Fibroblast of skin of left quadriceps (primary cell): ENCODE results near the gene SERPINA7.
"Not testable (repeated sequence)": the region's sequence is repeated elsewhere in the genome, so short reads cannot be mapped to it uniquely, and the experiment has no call there.

Experiments
- DNase-seq, 2 experiments: peaks; one replicate each; pipeline ENCODE4 v3.0.0-alpha.2; 2013; ENCODE audit warnings: low read depth in 2 of 2

Gene SERPINA7

DNA sequence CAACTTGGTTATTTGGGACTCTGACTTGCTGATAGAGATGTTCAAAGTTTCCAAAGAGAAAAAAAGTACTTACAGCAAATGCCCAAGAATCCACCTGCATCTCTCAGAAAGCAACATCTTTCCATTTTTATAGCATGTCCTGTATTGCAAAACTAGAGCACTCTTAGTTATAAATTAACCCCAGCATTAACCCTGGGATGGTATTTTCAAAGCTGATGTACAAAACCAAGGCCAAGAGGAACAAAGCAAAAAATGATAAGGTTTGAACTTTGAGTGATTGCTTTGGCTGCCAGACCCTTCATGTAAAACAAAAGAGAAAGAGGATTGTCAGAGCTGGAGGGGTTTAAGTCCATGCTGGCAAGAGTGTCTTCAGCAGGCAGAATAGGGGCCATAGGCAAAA lies at the start of gene SERPINA7:
Gene SERPINA7, minus strand, starts transcription at position 103 of the 400 bp plus-strand sequence. CDS start 1,669 bp downstream, outside the sequence.
- no peak for DNase-seq

DNA sequence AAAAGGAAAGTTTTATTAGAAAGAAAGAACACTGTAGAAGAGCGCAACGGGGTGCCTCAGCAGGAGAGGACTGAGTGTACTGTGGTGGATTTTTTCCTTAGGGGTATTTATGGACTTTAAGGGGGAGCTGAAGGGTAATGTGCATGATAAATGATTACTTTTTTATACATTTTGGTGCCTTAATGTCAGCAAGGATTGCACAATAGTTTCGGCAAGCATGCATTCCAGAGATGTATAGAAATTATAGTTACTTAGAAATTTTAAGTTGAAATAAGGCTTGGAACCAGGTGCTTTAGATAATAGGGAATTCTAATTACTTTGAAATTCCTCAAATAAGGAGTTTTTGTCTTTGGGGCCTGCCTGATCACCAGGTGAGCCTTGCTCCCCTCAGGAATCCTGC lies 30.5 kb upstream of the SERPINA7 start:
- DNase-seq: no peak

- no peak for DNase-seq
Observed at GRCh38 chrX:106050054-106050453, 11.5 kb upstream of the SERPINA7 start.

DNA sequence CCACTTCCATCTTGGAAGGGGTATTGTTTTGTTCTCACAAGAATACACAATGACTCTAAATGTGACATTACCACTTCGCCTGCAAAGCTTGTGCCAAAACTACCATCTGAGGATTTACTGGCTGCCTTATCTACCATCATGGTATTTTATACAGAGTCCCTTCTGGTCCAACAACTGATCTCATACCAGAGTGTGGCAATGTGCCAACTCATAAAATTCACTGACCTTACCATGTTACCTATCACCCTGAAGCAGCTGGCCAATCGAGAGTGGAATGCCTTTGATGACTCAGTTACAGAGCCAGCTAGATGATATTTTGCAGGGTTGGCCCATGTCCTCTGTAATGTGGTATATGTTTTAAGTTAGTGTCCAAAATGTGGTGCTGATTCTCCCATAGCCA lies 3.8 kb upstream of the SERPINA7 start:
- DNase-seq: no peak

GRCh38 chrX:106040861-106041260 lies 2.3 kb upstream of the SERPINA7 start:
- no peak for DNase-seq

- DNase-seq: no peak
Observed at GRCh38 chrX:106039920-106040319, 1.4 kb upstream of the SERPINA7 start.

GRCh38 chrX:106037835-106038473 lies 573 bp downstream of the SERPINA7 start:
- DNase-seq: no peak

- DNase-seq: no peak
Observed at GRCh38 chrX:106036716-106037115, 1.8 kb downstream of the SERPINA7 start.

GRCh38 chrX:106035064-106035463 lies 3.5 kb downstream of the SERPINA7 start:
- DNase-seq: no peak

- no peak for DNase-seq
Observed at GRCh38 chrX:106023947-106024346, 14.6 kb downstream of the SERPINA7 start.

GRCh38 chrX:106022238-106022637 lies 16.3 kb downstream of the SERPINA7 start:
- no peak for DNase-seq

- DNase-seq: no peak
Observed at GRCh38 chrX:106014119-106014775, 24.3 kb downstream of the SERPINA7 start.

DNA sequence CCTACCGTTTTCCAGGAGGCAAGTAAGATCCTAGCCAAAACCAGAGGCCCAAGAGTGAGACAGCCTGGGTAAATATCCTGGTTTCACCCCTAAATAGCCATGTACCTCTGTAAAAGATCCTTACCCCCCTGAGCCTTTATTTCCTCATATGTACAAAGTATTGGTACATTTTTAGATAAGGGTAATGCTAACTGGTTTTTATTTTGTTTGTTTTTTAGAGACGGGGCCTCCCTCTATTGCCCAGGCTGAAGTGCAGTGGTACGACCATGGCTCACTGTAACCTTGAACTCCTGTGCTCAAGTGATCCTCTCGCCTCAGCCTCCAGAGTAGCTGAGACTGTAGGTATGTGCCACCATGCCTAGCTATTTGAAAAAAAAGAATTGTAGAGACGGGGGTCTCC lies 29.4 kb downstream of the SERPINA7 start:
- no peak for DNase-seq

- no peak for DNase-seq
Observed at GRCh38 chrX:106007815-106008214, 30.7 kb downstream of the SERPINA7 start.

DNA sequence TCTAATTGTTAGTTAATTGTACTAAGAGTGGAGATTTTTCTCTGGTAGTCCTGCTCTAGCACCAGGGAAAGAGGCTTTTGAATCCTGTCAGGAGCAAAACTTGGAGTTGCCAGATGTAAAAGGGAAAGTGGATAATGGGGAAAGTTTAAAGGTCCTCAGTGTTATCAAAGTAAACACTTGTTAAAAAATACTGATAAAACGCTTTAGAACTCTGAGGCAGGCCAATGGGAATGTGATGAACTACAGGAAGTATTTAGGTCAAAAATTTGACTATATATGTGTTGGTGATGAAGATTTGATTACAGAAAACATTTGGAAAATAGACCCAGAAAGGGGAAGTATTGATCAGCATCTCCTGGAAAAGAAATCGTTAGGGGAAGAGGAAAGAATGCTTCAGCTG lies 32.8 kb downstream of the SERPINA7 start:
- DNase-seq: no peak

- DNase-seq: not testable (repeated sequence)
Observed at GRCh38 chrX:106000609-106001008, 37.9 kb downstream of the SERPINA7 start.

- DNase-seq: no peak
Observed at GRCh38 chrX:106000203-106000602, 38.3 kb downstream of the SERPINA7 start.

DNA sequence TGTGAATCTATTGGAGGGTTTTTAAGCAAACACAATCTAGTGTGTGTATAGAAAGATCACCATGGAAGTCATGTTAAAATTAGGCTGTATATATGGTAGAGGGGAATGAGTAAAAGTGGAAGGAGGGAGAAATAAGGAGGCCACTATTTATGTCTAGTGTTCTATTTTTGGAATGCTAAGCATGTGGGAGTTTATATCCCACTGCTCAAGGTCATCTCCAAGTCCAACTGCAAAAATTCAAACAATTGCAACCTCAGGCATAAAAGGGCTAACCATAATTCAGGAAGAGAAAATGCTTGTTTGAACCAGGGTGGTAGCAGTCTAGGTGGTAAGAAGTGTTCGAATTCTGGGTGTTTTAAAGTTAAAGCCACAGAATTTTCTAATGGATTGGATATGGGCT lies 39.2 kb downstream of the SERPINA7 start:
- DNase-seq: no peak

DNA sequence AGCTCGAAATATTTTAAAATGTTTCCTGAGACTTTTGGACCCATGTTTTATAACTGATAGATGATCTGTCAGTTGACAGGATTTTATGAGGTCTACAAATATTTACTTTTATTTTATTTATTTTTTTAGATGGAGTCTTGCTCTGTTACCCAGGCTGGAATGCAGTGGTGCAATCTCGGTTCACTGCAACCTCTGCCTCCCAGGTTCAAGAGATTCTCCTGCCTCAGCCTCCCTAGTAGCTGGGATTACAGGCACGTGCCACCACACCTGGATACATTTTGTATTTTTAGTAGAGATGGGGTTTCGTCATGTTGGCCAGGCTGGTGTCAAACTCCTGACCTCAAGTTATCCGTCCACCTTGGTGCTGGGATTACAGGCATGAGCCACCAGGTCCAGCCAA lies 50.0 kb downstream of the SERPINA7 start:
- DNase-seq: not testable (repeated sequence)
